Activated CD8-positive, alpha-beta T cell treated with anti-CD3 and anti-CD28 coated beads for 36 hours (primary cell): ENCODE measurements around the gene GCM1. TPM values are rescaled to one million over a fixed set of nuclear protein-coding genes. Genes with fewer than 3 reads are reported as not detected.
"Not testable (repeated sequence)": the region's sequence is repeated elsewhere in the genome, so short reads cannot be mapped to it uniquely, and the experiment has no call there.

ENCODE experiments used
- ATAC-seq: fragments of 200-7000 bp; cut with Tn5 transposase; one replicate; pipeline ENCODE4 v1.10.0; 2021; ENCODE audit warnings: mild to moderate bottlenecking, moderate library complexity
- CTCF ChIA-PET: fragments of 350-600 bp; sonication (Branson Sonifier 250); formaldehyde crosslinking; loops from one replicate; lab custom pipeline; 2021; ENCODE audit warnings: antibody characterized with exemption; lab: Charles Lee
- POLR2A ChIA-PET: fragments of 350-600 bp; sonication (Branson Sonifier 250); formaldehyde crosslinking; loops from one replicate; lab custom pipeline; 2021; ENCODE audit warnings: antibody characterized with exemption; lab: Charles Lee
- DNase-seq: peaks from one replicate; pipeline ENCODE4 v3.0.0-alpha.2; 2020
- H3K27ac Mint-ChIP-seq: one replicate; pipeline ENCODE4 v1.8.0; 2021; ENCODE audit warnings: mild to moderate bottlenecking, mixed read lengths
- H3K27me3 Mint-ChIP-seq: one replicate; pipeline ENCODE4 v1.8.0; 2021; ENCODE audit warnings: mixed read lengths
- H3K36me3 Mint-ChIP-seq: one replicate; pipeline ENCODE4 v1.8.0; 2021; ENCODE audit warnings: low read depth, mixed read lengths
- H3K4me1 Mint-ChIP-seq: one replicate; pipeline ENCODE4 v1.8.0; 2021; ENCODE audit warnings: low read depth, mixed read lengths
- H3K4me3 Mint-ChIP-seq: one replicate; pipeline ENCODE4 v1.8.0; 2021; ENCODE audit warnings: mild to moderate bottlenecking, moderate library complexity, mixed read lengths
- H3K9me3 Mint-ChIP-seq: one replicate; pipeline ENCODE4 v1.8.0; 2021; ENCODE audit warnings: mixed read lengths
- intact Hi-C: fragments of 100-400 bp; cut with micrococcal nuclease; formaldehyde crosslinking; loops from one replicate; pipeline ENCODE4 v1.10.0; 2022
- total RNA-seq, 2 experiments: library from RNA; stranded (reverse); gene quantifications; one replicate each; pipeline ENCODE4 v1.2.3, GENCODE V29; 2021
- TF ChIP-seq, protein P1 (sequence below): fragments of 200-600 bp; IDR thresholded peaks from one replicate; pipeline ENCODE4 v1.8.0; 2022; ENCODE audit warnings: antibody characterized with exemption, mild to moderate bottlenecking

The GCM1 gene
- total RNA-seq, 2 experiments from 2014 or later: not detected

DNA sequence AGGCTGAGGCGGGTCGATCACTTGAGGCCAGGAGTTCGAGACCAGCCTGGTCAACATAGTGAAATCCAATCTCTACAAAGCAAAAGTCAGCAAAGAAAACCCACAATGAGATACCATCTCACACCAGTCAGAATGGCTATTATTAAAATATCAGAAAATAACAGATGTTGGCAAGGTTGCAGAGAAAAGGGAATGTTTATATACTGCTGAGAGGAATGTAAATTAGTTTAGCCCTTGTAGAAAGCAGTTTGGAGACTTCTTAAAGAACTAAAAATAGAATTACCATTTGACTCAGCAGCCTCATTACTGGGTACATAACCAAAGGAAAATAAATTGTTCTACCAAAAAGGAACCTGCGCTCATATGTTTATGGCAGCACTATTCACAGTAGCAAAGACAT lies 16.7 kb upstream of the GCM1 start:
- CTCF ChIA-PET: no interaction called here
- TF ChIP-seq, protein P1, sequence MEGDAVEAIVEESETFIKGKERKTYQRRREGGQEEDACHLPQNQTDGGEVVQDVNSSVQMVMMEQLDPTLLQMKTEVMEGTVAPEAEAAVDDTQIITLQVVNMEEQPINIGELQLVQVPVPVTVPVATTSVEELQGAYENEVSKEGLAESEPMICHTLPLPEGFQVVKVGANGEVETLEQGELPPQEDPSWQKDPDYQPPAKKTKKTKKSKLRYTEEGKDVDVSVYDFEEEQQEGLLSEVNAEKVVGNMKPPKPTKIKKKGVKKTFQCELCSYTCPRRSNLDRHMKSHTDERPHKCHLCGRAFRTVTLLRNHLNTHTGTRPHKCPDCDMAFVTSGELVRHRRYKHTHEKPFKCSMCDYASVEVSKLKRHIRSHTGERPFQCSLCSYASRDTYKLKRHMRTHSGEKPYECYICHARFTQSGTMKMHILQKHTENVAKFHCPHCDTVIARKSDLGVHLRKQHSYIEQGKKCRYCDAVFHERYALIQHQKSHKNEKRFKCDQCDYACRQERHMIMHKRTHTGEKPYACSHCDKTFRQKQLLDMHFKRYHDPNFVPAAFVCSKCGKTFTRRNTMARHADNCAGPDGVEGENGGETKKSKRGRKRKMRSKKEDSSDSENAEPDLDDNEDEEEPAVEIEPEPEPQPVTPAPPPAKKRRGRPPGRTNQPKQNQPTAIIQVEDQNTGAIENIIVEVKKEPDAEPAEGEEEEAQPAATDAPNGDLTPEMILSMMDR: no peak
- POLR2A ChIA-PET: no interaction called here

DNA sequence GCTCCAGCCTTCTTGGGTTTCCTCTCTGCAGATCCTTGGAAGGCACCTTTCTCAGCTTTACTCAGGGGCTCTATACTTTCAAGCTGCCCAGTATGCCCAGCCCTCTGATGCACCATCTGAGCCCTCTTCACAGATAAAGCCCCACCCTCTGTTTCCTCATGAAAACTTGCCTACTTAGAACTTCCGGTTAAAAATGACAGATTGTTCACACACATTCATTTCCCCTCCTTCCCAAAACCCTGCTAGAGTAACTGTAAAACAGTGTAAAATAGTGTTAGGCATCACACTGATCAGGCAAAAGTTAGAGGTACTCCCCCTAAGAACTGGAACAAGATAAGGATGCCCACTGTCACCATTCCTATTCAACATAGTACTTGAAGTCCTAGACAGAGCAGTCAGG lies 14.0 kb upstream of the GCM1 start:
- intact Hi-C loops: no loop called here
- no peaks in the 10 kb centered on the region for H3K9me3 Mint-ChIP-seq
- TF ChIP-seq, protein P1: no peak
- no peak overlapping the region for H3K4me3 Mint-ChIP-seq
- no peaks in the 10 kb centered on the region for H3K36me3 Mint-ChIP-seq
- ATAC-seq (no peak), DNase-seq (no peak)
- H3K4me1 Mint-ChIP-seq: peaks cover 7% of the 10 kb centered on the region
- ChIA-PET CTCF (interaction anchor here (0.6 to 1.5 kb wide), 3 partner anchors 8 to 556 kb away, joined by 3 to 5 read pairs (median 3); no protein-coding TSS in a partner anchor), POLR2A (no interaction called here)
- H3K27ac Mint-ChIP-seq: no peak overlapping the region
- H3K27me3 Mint-ChIP-seq: no peaks in the 10 kb centered on the region

More for the DNA sequence above, 16.7 kb upstream of the GCM1 start:
- no peaks in the 10 kb centered on the region for H3K27me3 Mint-ChIP-seq
- H3K27ac Mint-ChIP-seq: no peak overlapping the region
- H3K36me3 Mint-ChIP-seq: no peaks in the 10 kb centered on the region
- ATAC-seq (no peak), DNase-seq (no peak)
- intact Hi-C loops: no loop called here
- H3K4me3 Mint-ChIP-seq: no peak overlapping the region
- H3K4me1 Mint-ChIP-seq: peaks cover 7% of the 10 kb centered on the region
- H3K9me3 Mint-ChIP-seq: no peaks in the 10 kb centered on the region

DNA sequence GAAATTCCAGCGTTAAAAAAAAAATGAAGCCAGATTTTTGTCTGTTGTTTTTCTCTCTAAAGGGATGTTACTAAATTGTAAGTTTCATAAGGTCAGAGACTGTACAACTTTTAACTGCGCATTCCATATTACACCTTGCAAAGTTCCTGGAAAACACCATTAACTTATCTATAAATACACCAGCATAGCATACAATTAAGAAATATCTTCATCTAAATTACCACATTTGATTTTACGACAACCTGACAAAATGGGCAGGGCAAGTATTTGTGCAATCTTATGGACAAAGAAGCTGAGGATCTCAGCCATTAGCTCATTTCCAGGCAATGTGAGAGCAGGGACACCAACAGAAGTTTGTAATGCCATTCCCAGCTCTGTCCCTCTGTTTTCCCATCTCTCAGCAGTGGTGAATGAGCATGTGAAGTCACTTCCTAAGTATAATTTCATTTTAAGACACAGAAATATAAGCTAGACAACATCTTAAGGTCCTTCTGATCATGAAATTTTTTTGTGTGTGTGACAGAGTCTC lies 12.9 kb upstream of the GCM1 start:
- intact Hi-C loops: no loop called here
- ChIA-PET POLR2A (no interaction called here), CTCF (interaction anchor here (0.6 to 1.5 kb wide), 2 partner anchors 9 to 10 kb away, joined by 3 to 5 read pairs; no protein-coding TSS in a partner anchor)
- DNase-seq (no peak), ATAC-seq (no peak)
- H3K27ac Mint-ChIP-seq: no peak overlapping the region
- no peaks in the 10 kb centered on the region for H3K9me3 Mint-ChIP-seq
- TF ChIP-seq, protein P1: no peak
- H3K36me3 Mint-ChIP-seq: no peaks in the 10 kb centered on the region
- peaks cover 7% of the 10 kb centered on the region for H3K4me1 Mint-ChIP-seq
- no peak overlapping the region for H3K4me3 Mint-ChIP-seq
- H3K27me3 Mint-ChIP-seq: no peaks in the 10 kb centered on the region

DNA sequence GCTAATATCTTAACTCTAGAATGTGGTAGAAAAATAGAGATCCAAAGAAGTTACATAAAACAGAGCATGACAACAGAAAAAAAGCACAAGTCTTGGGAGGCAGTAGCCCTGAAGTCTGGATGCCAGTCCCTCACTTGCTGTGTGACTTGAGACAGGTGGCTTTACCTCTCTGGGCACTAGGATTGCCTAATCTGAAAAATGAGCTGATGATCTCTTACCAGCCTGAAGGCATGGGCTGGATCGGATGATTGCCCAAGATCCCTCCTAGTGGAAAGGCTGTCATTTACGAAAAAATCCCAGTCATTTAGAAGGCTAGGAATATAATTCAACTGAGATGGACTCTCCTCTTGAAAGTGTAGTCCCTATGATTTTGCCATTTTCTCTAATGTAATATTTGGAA lies 10.9 kb upstream of the GCM1 start:
- no peaks in the 10 kb centered on the region for H3K9me3 Mint-ChIP-seq
- no peak overlapping the region for H3K4me3 Mint-ChIP-seq
- ATAC-seq: no peak
- CTCF ChIA-PET: interaction anchor here (1.3 kb wide), 1 partner anchor 325 kb away, joined by 5 read pairs; no protein-coding TSS in a partner anchor
- POLR2A ChIA-PET: no interaction called here
- H3K36me3 Mint-ChIP-seq: no peaks in the 10 kb centered on the region
- intact Hi-C loops: no loop called here
- TF ChIP-seq, protein P1: no peak
- no peak for DNase-seq
- no peaks in the 10 kb centered on the region for H3K27me3 Mint-ChIP-seq
- H3K27ac Mint-ChIP-seq: no peak overlapping the region
- peaks cover 7% of the 10 kb centered on the region for H3K4me1 Mint-ChIP-seq

DNA sequence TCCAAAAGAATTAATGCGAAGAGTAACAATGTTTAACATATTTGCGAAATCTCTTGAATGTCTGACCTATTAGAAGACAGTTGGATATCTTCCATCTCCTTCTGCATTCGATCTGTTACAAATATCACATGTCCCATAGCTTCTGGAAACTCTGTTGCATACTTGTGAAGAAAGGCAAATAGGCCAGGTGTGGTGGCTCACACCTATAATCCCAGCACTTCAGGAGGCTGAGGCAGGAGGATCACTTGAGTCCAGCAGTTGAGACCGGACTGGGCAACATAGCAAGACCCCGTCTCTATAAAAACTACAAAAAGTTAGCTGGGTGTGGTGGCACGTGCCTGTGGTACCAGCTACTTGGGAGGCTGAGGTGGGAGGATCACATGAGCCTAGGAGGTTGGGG lies 9.4 kb upstream of the GCM1 start:
- CTCF ChIA-PET: interaction anchor here (1.2 kb wide), 1 partner anchor 13 kb away, joined by 3 read pairs; no protein-coding TSS in a partner anchor
- H3K4me1 Mint-ChIP-seq: not testable (repeated sequence)

DNA sequence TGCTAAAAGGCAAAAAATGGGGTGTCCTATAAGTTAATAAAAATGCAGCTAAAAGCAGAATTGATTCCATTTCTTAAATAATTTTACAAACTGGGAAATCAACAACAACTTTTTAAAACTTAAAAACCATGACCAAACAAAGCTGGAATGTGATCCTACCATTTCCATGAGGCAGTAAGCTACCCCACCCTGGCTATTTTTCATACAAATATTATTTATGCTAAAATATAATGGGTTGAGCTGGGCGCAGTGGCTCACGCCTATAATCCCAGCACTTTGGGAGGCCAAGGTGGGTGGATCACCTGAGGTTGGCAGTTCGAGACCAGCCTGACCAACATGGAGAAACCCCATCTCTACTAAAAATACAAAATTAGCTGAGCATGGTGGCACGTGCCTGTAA lies 6.6 kb upstream of the GCM1 start:
- ATAC-seq, H3K9me3 Mint-ChIP-seq, DNase-seq, H3K4me3 Mint-ChIP-seq, H3K4me1 Mint-ChIP-seq, H3K27ac Mint-ChIP-seq, intact Hi-C loops, H3K27me3 Mint-ChIP-seq, H3K36me3 Mint-ChIP-seq, CTCF ChIA-PET, POLR2A ChIA-PET: not testable (repeated sequence)

More for the DNA sequence above, 9.4 kb upstream of the GCM1 start:
- DNase-seq, H3K27ac Mint-ChIP-seq, H3K27me3 Mint-ChIP-seq, POLR2A ChIA-PET, H3K4me3 Mint-ChIP-seq, H3K9me3 Mint-ChIP-seq, intact Hi-C loops, ATAC-seq, H3K36me3 Mint-ChIP-seq: not testable (repeated sequence)
